Measurements from ENCODE around the gene NDUFA11.

NDUFA11 gene

GRCh38 chr19:5932609-5933262 lies 29.1 kb upstream of the NDUFA11 start:
- no peak for DNase-seq (ENCODE audit: low read depth, low spot score)

DNA sequence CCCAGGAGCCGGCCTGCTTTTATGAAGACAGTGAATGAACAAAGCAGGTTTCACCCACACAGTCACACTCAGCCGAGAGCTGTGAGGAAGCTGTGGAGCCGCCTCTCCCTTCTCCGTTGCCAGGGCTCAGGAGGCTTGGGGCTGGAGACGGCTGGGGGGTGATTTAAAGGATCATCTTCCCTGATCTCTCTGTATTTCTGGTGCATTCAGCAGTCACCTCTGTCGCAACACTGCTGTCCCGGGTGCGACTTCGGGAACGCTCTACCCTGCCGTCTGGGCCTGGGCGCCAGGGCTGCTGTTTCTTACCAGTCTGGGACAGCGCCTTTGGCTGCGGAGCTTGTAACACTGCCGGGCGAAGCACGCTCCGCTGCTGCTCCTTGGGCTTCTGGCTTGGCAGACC lies 28.6 kb upstream of the NDUFA11 start:
- no peak for DNase-seq (ENCODE audit: low read depth, low spot score)

DNA sequence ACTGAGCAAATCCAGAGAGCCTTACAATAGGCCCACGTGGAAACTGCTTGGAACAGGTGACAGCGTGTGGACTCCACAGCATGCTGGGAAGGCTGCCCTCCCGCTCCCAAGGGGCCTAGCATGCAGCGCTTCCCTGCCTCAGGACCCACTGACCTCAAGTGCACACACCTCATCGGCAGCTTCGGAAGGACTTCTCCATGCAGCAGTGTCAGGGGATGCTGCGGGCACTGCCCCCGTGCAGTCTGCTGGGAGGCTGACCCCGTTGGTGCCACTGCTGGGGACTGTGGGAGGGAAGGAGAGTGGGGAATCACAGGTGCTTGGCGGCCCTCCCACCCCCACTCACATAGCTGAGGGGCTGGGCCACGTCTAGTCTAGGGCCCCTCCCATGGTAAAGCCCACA lies 27.7 kb upstream of the NDUFA11 start:
- DNase-seq (ENCODE audit: low read depth, low spot score): no peak

- DNase-seq (ENCODE audit: low read depth, low spot score): no peak
Measured at GRCh38 chr19:5929625-5930024, 26.0 kb upstream of the NDUFA11 start.

GRCh38 chr19:5929179-5929578 lies 25.6 kb upstream of the NDUFA11 start:
- DNase-seq (ENCODE audit: low read depth, low spot score): no peak

- no peak for DNase-seq (ENCODE audit: low read depth, low spot score)
Measured at GRCh38 chr19:5927441-5927821, 23.8 kb upstream of the NDUFA11 start.

GRCh38 chr19:5926641-5927440 lies 23.3 kb upstream of the NDUFA11 start:
- DNase-seq (ENCODE audit: low read depth, low spot score): no peak

DNA sequence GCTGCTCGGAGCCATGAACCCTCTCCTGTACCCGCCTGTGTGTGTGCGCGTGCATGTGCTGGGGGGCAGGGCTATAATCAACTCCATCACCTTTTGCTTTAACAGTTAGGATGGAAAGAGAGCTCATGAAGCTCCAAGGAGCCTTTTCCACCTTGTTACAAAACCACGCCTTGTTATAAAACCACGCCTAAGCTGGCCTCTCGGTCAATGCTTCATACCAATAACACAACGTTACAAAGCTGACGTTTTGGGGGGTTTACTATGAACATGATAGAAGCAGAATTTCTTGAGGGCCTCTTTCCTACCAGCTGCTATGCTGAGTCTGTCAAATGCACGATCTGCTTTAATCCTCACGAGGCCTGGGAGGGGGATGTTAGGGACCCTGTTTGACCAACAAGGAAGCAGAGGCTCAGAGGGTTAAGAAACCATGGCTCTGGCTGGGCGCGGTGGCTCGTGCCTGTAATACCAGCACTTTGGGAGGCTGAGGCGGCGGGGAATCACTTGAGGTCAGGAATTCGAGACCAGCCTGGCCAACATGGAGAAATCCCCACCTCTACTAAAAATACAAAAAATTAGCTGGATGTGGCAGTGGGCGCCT lies 22.3 kb upstream of the NDUFA11 start:
- DNase-seq (ENCODE audit: low read depth, low spot score): no peak

DNA sequence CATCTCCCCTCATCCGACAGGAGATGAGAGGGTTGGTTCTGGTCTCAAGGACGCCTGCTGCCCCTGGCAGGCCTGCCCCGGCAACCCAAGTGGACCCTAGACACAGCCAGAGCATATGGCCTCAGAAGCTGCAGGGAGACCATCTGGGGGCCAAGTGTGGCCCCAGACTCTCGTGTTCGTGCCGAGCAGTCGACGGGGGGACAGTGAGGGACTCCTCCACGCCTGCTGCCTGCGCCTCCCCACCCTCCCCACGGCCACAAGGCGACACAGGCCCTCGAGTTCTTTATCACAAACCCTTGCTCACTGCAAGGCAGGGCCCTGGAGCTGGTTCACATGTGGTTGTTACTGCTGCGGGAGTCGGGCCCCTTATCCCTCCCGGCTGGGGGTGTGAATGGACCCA lies 19.8 kb upstream of the NDUFA11 start:
- DNase-seq (ENCODE audit: low read depth, low spot score): no peak

DNA sequence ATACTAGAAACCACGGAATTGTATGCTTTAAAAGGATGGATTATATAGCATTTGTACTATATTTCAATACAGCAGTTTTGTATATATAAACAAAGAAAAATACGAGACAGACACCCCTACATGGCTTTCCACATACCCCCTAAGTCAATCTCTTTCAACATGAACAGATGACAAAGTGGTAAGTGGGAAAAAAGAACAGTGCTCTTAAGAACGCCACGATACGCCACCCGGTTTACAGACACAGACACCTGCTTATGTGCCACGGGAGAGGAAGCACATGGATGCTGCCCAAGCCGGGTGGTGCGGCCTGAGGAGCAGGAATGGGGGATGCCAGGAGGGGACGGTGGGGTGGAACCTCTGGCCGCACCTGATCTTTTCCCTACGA lies 18.6 kb upstream of the NDUFA11 start:
- DNase-seq (ENCODE audit: low read depth, low spot score): no peak

- no peak for DNase-seq (ENCODE audit: low read depth, low spot score)
Measured at GRCh38 chr19:5921516-5922160, 18.0 kb upstream of the NDUFA11 start.

- DNase-seq (ENCODE audit: low read depth, low spot score): no peak
Measured at GRCh38 chr19:5918463-5919079, 15.0 kb upstream of the NDUFA11 start.

DNA sequence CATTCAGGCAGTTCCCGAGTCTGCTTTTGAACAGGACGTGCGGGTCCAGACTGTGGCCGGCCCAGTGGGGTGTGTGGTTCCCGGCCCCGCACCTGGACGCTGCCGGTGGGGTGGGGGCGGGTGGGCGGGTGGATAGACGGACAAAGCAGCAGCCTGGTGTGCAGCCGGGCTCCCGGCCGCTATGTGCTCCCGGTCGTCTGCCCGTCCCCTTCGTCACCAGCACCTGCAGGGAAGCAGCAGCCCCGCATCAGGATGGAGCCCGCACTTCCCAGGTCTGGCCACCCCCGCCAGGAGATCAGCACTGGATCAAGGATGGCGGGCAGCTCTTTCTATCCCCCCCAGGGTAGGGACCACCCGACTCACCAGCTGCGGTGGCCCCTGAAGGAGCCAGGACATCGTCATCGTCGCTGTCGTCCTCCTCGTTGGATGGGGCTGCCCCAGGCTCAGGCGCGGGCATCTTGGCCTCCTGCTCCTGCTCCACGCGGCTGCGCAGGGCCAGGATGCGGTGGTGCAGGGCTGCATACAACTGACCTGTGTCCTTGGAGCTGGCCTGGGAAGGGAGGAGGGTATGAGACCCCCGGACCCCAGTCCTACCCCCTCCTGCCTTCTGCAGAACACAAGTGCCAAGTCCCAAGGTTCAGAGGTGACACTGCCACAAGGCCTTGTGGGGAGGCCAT lies 14.0 kb upstream of the NDUFA11 start:
- DNase-seq (ENCODE audit: low read depth, low spot score): no peak

DNA sequence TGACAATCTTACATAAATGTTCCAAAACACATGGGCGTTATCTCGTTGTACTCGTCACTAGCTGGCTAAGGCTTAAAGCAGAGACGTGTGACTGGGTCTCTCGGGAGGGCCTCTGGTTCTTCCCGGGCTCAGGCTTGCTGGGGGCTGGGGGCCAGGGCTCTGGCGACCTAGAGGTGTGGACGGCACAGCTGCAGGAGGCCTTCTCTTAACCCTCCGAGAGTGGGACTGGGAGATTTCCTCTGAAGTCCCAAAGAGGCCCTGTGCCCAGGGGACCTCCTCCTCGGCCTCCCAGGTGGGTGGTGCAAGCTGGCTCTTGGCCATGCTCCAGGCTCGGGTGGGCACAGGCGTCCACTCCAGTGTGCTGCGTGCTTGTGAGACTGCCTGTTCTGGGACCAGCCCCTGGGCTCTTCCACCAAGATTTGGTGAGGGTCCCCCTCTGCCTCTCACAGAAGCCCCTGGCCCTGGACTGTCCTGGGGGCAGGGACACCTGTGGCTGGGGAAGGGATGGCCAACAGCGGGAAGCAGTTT lies 12.7 kb upstream of the NDUFA11 start:
- no peak for DNase-seq (ENCODE audit: low read depth, low spot score)

GRCh38 chr19:5915782-5916165 lies 12.2 kb upstream of the NDUFA11 start:
- no peak for DNase-seq (ENCODE audit: low read depth, low spot score)

DNA sequence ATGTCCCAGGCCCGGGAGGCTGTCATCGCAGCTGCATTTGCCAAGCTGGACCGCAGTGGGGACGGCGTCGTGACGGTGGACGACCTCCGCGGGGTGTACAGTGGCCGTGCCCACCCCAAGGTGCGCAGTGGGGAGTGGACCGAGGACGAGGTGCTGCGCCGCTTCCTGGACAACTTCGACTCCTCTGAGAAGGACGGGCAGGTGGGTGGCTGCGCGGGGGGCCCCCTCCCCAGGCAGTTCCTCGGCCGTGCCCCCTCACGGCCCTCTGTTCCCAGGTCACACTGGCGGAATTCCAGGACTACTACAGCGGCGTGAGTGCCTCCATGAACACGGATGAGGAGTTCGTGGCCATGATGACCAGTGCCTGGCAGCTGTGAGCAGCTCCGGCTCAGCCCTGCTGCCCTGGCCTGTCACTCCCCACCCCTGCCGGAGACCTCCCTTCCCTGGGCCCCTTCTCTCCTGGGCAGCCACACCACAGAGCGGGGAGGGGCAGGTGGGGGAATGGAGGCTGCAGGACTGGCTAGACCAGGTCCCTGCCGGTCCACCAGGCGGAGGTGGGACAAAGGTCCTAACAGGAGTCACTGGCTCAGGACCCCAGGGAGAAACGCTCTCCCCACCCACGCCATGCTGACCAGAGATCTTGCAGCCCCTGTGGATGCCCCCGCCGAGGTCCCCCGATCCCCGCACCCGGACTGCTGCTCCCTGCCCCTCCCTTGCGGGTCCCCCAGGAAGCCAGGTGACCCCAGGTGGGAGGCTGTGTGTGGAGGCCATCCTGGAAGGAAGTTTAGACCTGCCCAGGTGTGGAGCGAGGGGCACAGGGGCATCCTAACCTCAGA lies 11.6 kb upstream of the NDUFA11 start:
- DNase-seq (ENCODE audit: low read depth, low spot score): peak; percentile 54

DNA sequence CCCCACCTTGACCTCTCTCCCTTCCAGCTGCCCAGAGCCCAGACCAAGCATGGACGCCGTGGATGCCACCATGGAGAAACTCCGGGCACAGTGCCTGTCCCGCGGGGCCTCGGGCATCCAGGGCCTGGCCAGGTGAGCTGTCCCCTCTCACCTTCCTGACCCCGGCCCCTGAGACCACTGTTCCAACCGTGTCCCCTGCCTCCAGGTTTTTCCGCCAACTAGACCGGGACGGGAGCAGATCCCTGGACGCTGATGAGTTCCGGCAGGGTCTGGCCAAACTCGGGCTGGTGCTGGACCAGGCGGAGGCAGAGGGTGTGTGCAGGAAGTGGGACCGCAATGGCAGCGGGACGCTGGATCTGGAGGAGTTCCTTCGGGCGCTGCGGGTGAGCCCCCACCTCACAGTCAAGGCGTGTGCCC lies 10.8 kb upstream of the NDUFA11 start:
- DNase-seq (ENCODE audit: low read depth, low spot score): no peak

GRCh38 chr19:5913739-5914357 lies 10.3 kb upstream of the NDUFA11 start, which contains the start of gene CAPS:
Gene CAPS (plus strand): TSS chr19:5914254. CDS start chr19:5914407, 153 bp downstream.
- no peak for DNase-seq (ENCODE audit: low read depth, low spot score)

DNA sequence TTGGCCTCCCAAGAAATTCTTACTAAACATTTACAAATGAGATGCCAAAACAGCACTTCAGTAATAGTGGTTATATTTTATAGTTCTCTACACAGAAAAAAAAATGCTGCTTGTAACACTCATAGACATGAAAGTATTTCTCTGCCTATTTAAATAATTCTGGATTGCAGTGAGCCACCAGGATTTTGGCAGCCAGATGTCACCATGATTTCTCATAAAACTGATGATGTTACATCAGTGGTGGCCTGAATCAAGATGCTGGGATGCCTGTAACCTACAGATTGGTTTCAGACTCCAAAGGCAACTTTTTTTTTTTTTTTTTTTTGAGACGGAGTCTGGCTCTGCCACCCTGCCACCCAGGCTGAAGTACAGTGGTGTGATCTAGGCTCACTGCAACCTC lies 7.8 kb upstream of the NDUFA11 start:
- DNase-seq (ENCODE audit: low read depth, low spot score): no peak

DNA sequence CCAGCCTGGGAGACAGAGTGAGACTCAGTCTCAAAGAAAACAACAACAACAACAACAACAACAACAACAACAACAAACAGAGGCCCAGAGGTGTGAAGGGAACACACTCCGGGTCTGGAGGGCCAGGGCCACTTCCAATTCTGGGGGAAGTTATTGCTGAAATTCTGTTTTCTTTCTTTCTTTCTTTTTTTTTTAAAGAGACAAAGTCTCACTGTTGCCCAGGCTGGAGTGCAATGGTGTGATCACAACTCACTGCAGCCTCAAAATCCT lies 7.0 kb upstream of the NDUFA11 start:
- no peak for DNase-seq (ENCODE audit: low read depth, low spot score)

Measured in ELF-1 (cell line).